Measurements from ENCODE around the gene CRYBG2.
"Not testable (repeated sequence)": the region's sequence is repeated elsewhere in the genome, so short reads cannot be mapped to it uniquely, and the experiment has no call there.

DNA sequence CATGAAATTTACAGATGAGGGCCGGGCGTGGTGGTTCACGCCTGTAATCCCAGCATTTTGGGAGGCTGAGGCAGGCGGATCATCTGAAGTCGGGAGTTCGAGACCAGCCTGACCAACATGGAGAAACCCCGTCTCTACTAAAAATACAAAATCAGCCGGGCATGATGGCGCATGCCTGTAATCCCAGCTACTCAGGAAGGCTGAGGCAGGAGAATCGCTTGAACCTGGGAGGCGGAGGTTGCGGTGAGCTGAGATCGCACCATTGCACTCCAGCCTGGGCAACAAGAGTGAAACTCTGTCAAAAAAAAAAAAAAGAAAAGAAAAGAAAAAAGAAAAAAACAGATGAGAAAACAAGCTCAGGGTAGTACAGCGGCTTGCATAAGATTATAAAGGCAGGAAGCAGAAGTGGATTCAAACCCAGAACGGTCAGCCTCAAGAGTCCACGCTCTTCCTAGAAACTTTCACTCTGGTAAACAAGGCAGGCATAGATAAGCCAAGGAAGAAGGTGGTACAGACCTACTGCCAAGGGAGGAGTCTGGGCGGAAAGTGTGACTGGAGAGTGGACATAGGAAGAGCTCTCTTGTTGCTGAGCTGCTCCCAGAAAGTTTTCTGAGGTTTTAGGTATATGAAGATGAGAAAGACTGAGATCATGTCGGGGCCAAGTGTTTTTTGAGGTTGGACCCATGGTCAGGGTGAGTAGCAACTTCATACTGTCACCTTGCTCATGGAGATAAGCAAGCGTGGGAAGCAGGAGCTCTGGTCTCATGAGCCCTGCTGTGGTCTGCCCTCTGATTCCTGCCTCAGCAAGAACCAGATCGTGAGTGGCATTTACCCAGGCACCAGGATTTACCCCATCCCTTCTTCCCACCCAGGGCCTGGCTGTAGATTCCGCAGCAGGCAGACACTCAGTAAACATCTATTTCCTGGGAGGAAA is 45.7 kb downstream of the CRYBG2 start:
- TF ChIP-seq, protein P1, sequence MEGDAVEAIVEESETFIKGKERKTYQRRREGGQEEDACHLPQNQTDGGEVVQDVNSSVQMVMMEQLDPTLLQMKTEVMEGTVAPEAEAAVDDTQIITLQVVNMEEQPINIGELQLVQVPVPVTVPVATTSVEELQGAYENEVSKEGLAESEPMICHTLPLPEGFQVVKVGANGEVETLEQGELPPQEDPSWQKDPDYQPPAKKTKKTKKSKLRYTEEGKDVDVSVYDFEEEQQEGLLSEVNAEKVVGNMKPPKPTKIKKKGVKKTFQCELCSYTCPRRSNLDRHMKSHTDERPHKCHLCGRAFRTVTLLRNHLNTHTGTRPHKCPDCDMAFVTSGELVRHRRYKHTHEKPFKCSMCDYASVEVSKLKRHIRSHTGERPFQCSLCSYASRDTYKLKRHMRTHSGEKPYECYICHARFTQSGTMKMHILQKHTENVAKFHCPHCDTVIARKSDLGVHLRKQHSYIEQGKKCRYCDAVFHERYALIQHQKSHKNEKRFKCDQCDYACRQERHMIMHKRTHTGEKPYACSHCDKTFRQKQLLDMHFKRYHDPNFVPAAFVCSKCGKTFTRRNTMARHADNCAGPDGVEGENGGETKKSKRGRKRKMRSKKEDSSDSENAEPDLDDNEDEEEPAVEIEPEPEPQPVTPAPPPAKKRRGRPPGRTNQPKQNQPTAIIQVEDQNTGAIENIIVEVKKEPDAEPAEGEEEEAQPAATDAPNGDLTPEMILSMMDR (IDR thresholded peaks at IDR 0.05), result not testable (repeated sequence)
- not testable (repeated sequence) for TF ChIP-seq POLR2AphosphoS5 (IDR thresholded peaks at IDR 0.05; ENCODE audit: low read depth, low read length); TCF7L2 (IDR thresholded peaks at IDR 0.05; ENCODE audit: low read depth, low read length); SIN3A (IDR thresholded peaks at IDR 0.05; ENCODE audit: borderline replicate concordance, insufficient read depth, low read depth, low read length)
- TF ChIP-seq, protein P2, sequence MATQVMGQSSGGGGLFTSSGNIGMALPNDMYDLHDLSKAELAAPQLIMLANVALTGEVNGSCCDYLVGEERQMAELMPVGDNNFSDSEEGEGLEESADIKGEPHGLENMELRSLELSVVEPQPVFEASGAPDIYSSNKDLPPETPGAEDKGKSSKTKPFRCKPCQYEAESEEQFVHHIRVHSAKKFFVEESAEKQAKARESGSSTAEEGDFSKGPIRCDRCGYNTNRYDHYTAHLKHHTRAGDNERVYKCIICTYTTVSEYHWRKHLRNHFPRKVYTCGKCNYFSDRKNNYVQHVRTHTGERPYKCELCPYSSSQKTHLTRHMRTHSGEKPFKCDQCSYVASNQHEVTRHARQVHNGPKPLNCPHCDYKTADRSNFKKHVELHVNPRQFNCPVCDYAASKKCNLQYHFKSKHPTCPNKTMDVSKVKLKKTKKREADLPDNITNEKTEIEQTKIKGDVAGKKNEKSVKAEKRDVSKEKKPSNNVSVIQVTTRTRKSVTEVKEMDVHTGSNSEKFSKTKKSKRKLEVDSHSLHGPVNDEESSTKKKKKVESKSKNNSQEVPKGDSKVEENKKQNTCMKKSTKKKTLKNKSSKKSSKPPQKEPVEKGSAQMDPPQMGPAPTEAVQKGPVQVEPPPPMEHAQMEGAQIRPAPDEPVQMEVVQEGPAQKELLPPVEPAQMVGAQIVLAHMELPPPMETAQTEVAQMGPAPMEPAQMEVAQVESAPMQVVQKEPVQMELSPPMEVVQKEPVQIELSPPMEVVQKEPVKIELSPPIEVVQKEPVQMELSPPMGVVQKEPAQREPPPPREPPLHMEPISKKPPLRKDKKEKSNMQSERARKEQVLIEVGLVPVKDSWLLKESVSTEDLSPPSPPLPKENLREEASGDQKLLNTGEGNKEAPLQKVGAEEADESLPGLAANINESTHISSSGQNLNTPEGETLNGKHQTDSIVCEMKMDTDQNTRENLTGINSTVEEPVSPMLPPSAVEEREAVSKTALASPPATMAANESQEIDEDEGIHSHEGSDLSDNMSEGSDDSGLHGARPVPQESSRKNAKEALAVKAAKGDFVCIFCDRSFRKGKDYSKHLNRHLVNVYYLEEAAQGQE (IDR thresholded peaks at IDR 0.05; ENCODE audit: insufficient read depth in 1 of 2, low read depth in 2 of 2, low read length in 1 of 2), result not testable (repeated sequence)

Measured in Panc1 (cell line).